Osteocyte (in vitro differentiated cells): ENCODE data around the gene KLHDC1. TPM values are rescaled to one million over a fixed set of nuclear protein-coding genes. Genes with fewer than 3 reads are reported as not detected.
"Not testable (repeated sequence)": the region's sequence is repeated elsewhere in the genome, so short reads cannot be mapped to it uniquely, and the experiment has no call there.

Experiments used
- DNase-seq: peaks from one replicate; pipeline ENCODE4 v3.0.0; 2021; ENCODE audit warnings: mixed read lengths; ENCODE audit not compliant: unreplicated experiment; ENCODE audit errors: extremely low spot score
- H3K27ac Mint-ChIP-seq: one replicate; pipeline ENCODE4 v1.8.0; 2021; ENCODE audit warnings: mild to moderate bottlenecking, mixed read lengths; ENCODE audit not compliant: unreplicated experiment
- H3K27me3 Mint-ChIP-seq: one replicate; pipeline ENCODE4 v1.8.0; 2021; ENCODE audit warnings: mixed read lengths; ENCODE audit not compliant: unreplicated experiment
- H3K36me3 Mint-ChIP-seq: one replicate; pipeline ENCODE4 v1.8.0; 2021; ENCODE audit warnings: mixed read lengths; ENCODE audit not compliant: unreplicated experiment
- H3K4me1 Mint-ChIP-seq: one replicate; pipeline ENCODE4 v1.8.0; 2021; ENCODE audit warnings: mixed read lengths; ENCODE audit not compliant: unreplicated experiment
- H3K4me3 Mint-ChIP-seq: one replicate; pipeline ENCODE4 v1.8.0; 2021; ENCODE audit warnings: mild to moderate bottlenecking, moderate library complexity, mixed read lengths; ENCODE audit not compliant: unreplicated experiment
- H3K9me3 Mint-ChIP-seq: one replicate; pipeline ENCODE4 v1.8.0; 2021; ENCODE audit warnings: mixed read lengths; ENCODE audit not compliant: unreplicated experiment
- total RNA-seq: library from RNA; stranded (reverse); gene quantifications from 2 replicates; pipeline ENCODE4 v1.2.1, GENCODE V29; 2021
- TF ChIP-seq, protein P1 (sequence below): fragments of 200-600 bp; sonication (generic); IDR thresholded peaks from 2 replicates; pipeline ENCODE4 v1.5.0; 2021; ENCODE audit warnings: antibody characterized with exemption, mild to moderate bottlenecking, moderate library complexity

Gene KLHDC1
- total RNA-seq, 1 donor from 2014 or later: 5.8 TPM

GRCh38 chr14:49687942-49688700 lies 4.8 kb upstream of the KLHDC1 start, which contains the start of gene POLE2:
TSS of gene POLE2 (minus strand) at chr14:49688214. CDS start at chr14:49688203, 11 bp downstream.
- H3K27ac Mint-ChIP-seq: peak within 1 kb of the TSS; percentile 92
- H3K27me3 Mint-ChIP-seq: no peaks in the 10 kb centered on the region
- peak; percentile 92 for DNase-seq
- TF ChIP-seq, protein P1, sequence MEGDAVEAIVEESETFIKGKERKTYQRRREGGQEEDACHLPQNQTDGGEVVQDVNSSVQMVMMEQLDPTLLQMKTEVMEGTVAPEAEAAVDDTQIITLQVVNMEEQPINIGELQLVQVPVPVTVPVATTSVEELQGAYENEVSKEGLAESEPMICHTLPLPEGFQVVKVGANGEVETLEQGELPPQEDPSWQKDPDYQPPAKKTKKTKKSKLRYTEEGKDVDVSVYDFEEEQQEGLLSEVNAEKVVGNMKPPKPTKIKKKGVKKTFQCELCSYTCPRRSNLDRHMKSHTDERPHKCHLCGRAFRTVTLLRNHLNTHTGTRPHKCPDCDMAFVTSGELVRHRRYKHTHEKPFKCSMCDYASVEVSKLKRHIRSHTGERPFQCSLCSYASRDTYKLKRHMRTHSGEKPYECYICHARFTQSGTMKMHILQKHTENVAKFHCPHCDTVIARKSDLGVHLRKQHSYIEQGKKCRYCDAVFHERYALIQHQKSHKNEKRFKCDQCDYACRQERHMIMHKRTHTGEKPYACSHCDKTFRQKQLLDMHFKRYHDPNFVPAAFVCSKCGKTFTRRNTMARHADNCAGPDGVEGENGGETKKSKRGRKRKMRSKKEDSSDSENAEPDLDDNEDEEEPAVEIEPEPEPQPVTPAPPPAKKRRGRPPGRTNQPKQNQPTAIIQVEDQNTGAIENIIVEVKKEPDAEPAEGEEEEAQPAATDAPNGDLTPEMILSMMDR: no peak
- no peaks in the 10 kb centered on the region for H3K9me3 Mint-ChIP-seq
- no peaks in the 10 kb centered on the region for H3K36me3 Mint-ChIP-seq
- H3K4me3 Mint-ChIP-seq: peak within 1 kb of the TSS; percentile 80
- H3K4me1 Mint-ChIP-seq: peaks cover 29% of the 10 kb centered on the region

- H3K27me3 Mint-ChIP-seq: no peaks in the 10 kb centered on the region
- peak overlapping the region; percentile 80 for H3K4me3 Mint-ChIP-seq
- no peak for DNase-seq
- no peaks in the 10 kb centered on the region for H3K36me3 Mint-ChIP-seq
- no peaks in the 10 kb centered on the region for H3K9me3 Mint-ChIP-seq
- TF ChIP-seq, protein P1: no peak
- peak overlapping the region; percentile 92 for H3K27ac Mint-ChIP-seq
- H3K4me1 Mint-ChIP-seq: peaks cover 31% of the 10 kb centered on the region
Measured at GRCh38 chr14:49688701-49689030, 4.3 kb upstream of the KLHDC1 start.

DNA sequence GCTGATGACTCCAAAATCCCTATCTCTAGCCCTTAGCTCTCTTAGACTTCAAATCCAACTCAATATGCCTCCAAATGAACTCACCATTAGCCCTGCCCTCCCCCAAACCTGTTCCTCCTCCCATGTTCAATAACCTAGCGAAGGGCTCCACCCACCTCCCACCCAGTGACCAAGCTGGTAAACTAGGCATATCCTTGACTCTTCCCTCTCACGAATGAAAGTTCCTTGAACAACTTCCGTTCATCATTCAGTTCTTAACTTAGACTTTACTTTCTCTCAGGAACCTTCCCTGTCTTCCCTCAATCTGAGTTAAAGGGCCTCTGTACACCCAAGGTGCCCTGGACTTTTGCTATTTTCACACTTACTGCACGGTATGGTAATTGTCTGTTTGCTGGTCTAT lies 1.9 kb upstream of the KLHDC1 start:
- Mint-ChIP-seq H3K4me3 (no peak overlapping the region), H3K36me3 (no peaks in the 10 kb centered on the region), H3K9me3 (no peaks in the 10 kb centered on the region), H3K27ac (no peak overlapping the region), H3K27me3 (no peaks in the 10 kb centered on the region), H3K4me1 (peaks cover 37% of the 10 kb centered on the region)
- TF ChIP-seq, protein P1: no peak
- no peak for DNase-seq

DNA sequence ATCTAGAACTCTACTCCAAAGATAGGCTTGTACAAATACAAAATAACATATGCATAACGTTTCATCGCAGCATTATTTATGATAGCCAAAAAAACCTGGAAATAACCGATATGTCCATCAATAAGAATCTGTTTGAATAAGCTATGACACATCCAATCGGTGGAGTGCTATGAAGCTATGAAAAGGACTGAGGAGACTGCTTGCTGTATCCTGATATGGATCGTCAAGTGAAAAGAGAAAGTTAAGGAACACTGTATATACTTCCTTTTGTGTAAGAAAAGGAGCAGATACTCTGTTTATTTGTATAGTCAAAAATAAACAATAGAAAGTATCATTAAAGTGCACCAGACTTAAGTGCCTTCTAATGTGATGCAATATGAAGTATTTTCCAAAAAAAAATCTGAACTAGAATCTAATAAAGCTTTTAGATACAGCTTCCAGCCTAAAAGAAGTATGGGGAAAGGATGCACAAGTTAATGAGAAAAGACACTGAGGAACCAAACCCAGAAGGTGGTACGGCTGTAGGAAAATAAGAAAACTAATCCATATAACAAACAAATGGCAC lies 645 bp upstream of the KLHDC1 start:
- Mint-ChIP-seq H3K27ac (peak overlapping the region; percentile 95), H3K4me3 (peak overlapping the region; percentile 73), H3K27me3 (no peaks in the 10 kb centered on the region), H3K36me3 (no peaks in the 10 kb centered on the region), H3K9me3 (no peaks in the 10 kb centered on the region), H3K4me1 (peaks cover 32% of the 10 kb centered on the region)
- no peak for DNase-seq
- TF ChIP-seq, protein P1: no peak

DNA sequence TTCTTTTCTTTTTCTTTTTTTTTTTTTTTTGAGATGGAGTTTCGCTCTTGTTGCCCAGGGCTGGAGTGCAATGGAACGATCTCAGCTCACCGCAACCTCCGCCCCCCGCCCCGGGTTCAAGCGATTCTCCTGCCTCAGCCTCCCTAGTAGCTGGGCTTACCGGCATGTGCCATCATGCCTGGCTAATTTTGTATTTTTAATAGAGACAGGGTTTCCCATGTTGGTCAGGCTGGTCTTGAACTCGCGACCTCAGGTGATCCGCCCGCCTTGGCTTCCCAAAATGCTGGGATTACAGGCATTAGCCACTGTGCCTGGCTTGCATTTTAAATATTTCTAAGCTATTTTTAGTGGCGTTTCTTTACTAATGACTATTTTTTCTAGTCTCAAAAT lies 810 bp downstream of the KLHDC1 start:
- peaks cover 23% of the 10 kb centered on the region for H3K4me1 Mint-ChIP-seq
- not testable (repeated sequence) for H3K27me3 Mint-ChIP-seq, DNase-seq, H3K9me3 Mint-ChIP-seq, H3K36me3 Mint-ChIP-seq
- H3K27ac Mint-ChIP-seq: peak overlapping the region; percentile 95
- peak overlapping the region; percentile 73 for H3K4me3 Mint-ChIP-seq
